Choroid plexus epithelial cell (primary cell): Measurements from ENCODE around the gene RMND5B.

ENCODE experiments used
- DNase-seq: peaks from one replicate; pipeline ENCODE4 v3.0.0-alpha.2; 2010; ENCODE audit warnings: low read depth
- H3K4me3 ChIP-seq: 2 replicates; pipeline ENCODE4 v1.5.1; 2011; ENCODE audit warnings: low read depth, mild to moderate bottlenecking, control low read depth, low read length, moderate library complexity
- TF ChIP-seq, protein P1 (sequence below): conservative IDR thresholded peaks from 2 replicates; pipeline ENCODE4 v1.5.1; 2011; ENCODE audit warnings: low read depth, mild to moderate bottlenecking, control low read depth, inconsistent platforms, low read length, moderate library complexity

Gene RMND5B

DNA sequence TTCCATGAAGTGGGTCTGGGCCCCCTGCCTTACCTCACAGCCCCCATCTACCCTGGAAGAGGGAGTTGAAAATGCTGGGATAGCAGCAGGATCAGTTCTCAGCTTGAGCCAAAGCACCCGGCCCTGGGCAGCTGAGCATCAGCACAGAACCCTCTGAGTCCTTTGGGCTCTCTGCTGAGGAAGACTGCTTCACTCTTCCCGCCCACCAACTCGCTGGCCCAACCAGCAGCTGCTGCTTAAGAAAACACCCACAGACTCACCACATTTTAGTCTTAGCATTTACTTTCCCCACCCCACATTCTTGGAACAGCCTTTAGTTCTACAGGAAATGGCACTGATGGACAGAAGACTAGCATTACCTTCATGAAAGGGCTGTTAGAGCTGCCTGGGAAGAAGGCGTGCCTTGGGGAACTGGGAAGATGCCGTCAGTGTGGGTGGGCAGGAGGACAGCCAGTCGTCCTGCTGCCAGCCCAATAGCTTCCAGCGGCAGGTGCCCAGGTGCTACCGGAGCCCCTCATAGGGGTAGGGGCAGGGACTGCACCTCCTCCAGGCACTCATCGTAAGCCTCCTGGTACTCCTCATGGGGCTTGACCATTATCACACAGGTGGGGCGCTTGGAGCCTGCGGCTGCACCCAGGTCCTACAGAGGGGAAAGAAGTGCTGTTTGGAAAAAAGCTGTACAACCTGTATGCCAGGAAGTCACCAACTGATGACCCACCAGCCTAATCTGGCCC lies 18.6 kb downstream of the RMND5B start:
- H3K4me3 ChIP-seq: no peak overlapping the region
- peak; percentile 33 for DNase-seq
- TF ChIP-seq, protein P1, sequence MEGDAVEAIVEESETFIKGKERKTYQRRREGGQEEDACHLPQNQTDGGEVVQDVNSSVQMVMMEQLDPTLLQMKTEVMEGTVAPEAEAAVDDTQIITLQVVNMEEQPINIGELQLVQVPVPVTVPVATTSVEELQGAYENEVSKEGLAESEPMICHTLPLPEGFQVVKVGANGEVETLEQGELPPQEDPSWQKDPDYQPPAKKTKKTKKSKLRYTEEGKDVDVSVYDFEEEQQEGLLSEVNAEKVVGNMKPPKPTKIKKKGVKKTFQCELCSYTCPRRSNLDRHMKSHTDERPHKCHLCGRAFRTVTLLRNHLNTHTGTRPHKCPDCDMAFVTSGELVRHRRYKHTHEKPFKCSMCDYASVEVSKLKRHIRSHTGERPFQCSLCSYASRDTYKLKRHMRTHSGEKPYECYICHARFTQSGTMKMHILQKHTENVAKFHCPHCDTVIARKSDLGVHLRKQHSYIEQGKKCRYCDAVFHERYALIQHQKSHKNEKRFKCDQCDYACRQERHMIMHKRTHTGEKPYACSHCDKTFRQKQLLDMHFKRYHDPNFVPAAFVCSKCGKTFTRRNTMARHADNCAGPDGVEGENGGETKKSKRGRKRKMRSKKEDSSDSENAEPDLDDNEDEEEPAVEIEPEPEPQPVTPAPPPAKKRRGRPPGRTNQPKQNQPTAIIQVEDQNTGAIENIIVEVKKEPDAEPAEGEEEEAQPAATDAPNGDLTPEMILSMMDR: no peak

DNA sequence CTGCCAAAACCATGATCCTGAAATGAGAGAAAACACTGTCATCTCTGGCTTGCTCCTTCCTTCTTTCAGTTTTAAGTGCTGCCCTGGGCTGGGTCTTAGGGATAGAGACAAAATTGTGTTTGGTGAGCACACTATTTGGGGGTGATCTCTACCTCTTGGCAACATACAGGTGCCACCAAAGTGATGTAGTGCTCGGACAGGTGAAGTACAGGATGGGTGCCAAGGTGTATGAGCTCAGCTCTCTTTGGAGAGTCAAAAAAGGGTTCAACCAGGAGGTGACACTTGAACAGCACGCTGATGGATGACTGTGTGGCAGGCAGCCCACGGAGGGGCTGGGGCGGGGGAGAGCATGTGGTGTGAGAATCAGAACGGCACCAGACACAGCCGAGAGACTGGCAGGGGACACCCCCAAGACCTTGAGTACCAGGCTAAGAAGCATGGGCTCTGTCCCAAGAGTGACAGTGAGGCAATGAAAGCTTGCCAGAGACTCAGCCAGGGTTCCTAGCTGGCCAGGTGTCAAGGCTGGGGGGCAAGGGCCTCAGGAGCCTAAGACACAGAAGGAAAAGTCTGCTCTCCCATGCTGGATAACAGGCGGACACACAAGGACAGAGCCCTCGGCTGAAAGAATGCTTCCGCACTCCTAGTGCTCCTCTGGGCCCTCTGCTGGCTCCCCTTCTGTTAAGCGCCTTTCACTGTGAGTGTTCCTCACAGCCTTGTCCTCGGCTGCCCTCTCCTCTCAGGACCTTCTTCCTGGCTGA lies 20.3 kb downstream of the RMND5B start:
- TF ChIP-seq, protein P1: peak; percentile 49
- no peak overlapping the region for H3K4me3 ChIP-seq
- DNase-seq: peak; percentile 48

DNA sequence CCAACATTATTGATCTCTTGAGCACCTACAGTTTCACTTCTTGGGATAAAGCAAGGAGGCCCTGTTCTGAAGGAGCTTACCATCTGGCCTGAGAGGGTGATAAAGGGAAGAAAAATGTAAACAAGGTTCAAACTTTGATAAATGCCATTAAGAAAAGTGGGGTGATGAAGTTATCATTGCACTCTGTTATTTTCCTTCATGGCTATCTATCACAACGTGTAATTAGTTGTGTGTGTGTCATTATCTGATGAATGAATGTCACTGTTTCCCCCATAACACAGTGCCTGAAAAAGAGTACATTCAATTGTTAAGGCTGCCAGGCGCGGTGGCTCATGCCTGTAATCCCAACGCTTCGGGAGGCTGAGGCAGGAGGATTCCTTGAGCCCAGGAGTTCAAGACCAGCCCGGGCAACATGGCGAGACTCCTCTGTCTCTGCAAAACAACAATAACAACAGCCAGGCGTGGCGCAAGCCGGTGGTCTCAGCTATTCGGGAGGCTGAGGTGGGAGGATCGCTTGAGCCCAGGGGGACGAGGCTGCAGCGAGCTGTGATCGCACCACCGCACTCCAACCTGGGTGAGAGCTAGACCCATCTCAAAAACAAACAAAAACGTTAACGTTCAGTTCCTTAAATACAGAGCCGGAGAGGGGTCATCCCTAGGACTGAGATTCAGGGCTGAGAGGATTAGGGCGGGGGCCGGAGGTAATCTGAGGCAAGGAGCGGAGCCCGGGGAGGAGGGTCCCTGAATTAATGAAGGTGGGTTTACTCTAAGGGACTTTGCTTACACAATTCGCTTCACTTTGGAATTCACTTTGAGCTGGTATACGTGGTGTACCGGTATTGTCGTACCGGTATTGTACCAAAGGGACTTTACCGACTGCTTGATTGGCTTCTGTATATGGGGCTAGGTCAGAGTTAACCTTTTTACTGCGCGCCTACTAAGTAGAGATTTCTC lies 22.0 kb downstream of the RMND5B start:
- peak overlapping the region; percentile 80 for H3K4me3 ChIP-seq
- no peak for DNase-seq
- TF ChIP-seq, protein P1: no peak

DNA sequence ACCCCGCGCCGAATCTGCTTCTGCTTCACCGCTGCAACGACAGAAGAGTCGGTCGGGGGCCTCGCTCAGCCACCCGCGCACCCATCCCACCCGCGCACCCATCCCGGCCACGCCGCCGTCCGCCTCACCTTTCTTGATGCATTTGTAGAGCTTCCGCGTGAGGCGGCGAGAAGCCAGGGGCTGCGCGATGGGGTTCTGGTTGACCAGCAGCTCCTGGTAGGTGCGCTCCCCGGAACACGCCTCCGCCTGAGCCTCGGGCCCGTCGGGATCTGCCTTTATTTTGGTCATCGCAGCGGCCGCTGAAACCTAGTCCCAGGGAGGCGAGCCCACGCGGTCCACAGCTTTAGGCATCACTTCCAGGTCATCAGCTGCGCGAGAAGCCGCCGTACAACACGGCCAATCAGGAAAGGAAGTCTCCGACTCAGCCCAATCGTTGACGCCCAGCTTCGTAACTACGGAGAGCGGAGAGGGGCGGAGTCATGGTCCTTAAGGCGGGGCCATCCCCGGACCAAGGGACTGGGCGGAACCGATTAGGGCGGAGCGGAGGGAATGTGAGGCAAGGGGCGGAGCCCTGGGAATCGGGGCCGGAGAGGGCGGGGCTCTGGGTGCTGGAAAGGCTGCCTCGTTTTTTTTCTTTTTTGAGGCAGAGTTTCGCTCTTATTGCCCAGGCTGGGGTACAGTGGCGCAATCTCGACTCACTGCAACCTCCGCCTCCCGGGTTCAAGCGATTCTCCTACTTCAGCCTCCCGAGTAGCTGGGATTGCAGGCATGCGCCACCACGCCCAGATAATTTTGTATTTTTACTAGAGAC lies 22.9 kb downstream of the RMND5B start, which contains the start of gene NHP2:
TSS of gene NHP2 (minus strand) at position 356 of the 811 bp plus-strand sequence. CDS start at position 288, 68 bp downstream.
- DNase-seq: peak; percentile 99
- TF ChIP-seq, protein P1: no peak
- peak within 1 kb of the TSS; percentile 80 for H3K4me3 ChIP-seq

- DNase-seq: no peak
- TF ChIP-seq, protein P1: no peak
- no peak overlapping the region for H3K4me3 ChIP-seq
Measured at GRCh38 chr5:178155065-178155464, 24.3 kb downstream of the RMND5B start.

- DNase-seq: no peak
- TF ChIP-seq, protein P1: no peak
Measured at GRCh38 chr5:178160176-178160575, 29.4 kb downstream of the RMND5B start.

More at GRCh38 chr5:178160176-178160575, 29.4 kb downstream of the RMND5B start:
- H3K4me3 ChIP-seq: no peak overlapping the region
